ENCODE measurements around the gene FBLN1.
"Not testable (repeated sequence)": the region's sequence is repeated elsewhere in the genome, so short reads cannot be mapped to it uniquely, and the experiment has no call there.

Gene FBLN1

DNA sequence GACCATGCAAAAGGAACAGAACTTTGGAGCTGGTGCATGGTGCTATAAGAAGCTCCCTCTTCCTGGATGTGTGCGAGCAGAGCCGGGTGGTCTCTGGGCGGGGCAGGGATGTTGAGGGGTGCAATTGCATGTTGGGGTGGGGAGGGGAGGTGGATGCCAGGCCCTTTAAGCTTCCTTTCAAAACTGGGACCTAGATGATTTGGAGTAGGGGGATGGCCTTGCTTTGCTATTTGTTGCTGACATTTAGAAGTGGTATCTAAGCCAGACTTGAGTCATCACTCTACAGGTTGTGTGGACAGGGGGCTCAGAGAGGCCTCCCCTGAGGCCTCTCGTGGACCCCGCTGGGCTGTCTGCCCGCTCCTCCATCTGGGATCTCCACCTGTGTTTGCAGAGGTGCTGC is 24.8 kb downstream of the FBLN1 start:
- FAIRE-seq (no peak), DNase-seq (ENCODE audit: low spot score) (no peak)

DNA sequence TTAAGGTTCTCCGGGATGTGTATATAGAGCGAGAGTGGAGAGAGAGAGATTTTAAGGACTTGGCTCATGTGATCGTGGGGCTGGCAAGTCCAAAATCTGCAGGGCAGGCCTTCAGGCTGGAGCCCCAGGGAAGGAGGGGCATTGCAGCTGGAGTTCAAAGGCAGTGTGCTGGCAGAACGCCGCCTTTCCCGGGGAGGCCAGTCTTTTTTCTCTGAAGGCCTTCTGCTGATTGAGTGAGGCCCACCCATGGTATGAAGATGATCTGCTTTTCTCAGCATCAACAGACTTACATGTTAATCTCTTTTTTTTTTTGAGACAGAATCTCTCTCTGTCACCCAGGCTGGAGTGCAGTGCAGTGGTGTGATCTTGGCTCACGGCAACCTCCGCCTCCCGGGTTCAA is 25.4 kb downstream of the FBLN1 start:
- DNase-seq (ENCODE audit: low spot score) (no peak), FAIRE-seq (no peak)

DNA sequence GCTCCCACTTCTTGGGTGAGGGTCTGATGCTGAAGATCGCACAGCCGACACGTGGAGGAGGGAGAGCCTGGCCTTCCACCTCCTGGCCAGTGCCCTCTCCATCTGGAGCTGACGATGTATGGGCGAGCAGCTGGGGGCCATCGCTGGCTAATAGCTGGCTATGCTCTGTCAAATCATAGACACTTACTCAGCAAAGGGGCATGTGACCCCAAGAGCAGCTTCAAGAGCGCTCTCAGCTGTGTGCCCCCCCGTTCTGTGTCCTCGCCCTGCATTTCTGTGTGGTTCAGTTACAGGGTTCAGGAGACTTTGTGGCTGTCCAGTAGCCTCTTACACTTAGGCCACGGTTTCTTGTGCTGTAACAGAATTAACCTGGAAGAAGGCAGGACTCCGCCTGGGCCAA is 26.4 kb downstream of the FBLN1 start:
- DNase-seq (ENCODE audit: low spot score) = no peak
- FAIRE-seq = no peak

DNA sequence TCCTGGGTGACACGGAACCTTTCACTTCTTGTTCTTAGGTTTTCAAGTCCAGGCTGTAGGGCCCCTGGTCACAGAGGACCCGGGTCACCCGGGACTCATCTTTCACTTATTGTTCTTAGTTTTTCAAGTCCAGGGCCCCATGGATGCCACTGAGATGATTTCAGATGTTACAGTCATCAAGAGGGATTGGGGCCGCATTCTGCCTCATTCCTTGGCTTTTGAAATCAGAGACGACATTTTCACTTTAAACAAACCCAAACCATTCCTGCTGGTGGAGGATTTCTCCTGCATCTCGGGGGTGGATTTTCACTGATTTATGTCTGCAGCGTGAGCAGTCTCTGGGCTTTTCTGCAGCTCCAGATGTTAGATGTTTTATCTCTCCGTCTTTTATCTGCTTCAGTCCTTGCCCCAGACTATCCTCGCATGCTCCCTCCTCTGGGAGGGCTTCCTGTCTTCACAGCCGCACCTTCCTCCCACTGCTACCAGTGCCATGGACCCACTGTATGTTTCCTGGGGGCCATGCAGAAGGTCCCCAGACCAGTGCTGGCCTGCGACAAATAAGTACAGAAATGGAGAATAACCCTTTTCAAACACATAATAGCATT is 27.4 kb downstream of the FBLN1 start:
- no peak for FAIRE-seq
- DNase-seq (ENCODE audit: low spot score) = no peak

DNA sequence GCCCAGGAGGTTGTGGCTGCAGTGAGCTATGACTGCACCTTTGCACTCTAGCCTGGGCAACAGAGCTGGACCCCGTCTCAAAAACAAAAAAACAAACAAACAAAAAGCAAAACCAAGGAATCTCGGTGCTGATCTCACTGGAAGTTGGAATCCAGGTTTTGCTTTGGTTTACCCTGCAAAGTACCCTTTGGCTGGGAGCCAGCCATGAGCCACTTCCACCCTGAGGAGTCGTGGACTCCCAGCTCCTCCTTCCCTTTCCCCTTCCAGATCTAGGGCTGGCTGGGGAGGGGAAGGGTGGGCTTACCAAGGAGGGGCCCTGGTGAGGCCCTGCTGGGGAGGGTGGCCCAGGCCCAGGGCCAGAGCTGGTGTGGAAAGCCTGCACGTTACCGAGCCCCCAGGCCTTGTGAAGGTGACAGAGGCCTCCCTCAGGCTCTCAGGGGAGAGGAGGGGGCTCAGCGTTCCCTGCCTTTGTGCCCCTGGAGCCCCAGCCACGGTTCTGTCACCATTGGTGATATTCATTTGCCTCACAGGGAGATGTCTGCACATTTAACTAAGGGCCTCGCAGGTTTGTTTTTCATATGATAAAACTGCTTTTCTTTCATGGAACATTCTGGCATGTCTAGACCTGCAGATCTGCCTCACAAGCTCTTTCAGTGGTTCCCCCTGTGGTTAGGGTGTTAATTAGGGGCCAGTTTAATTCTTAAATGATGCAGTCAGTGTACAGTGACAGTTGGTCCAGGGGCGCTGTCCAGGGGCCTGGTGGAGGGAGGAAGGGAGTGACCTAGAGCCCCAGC is 29.0 kb downstream of the FBLN1 start:
- DNase-seq (ENCODE audit: low spot score) (no peak), FAIRE-seq (no peak)

DNA sequence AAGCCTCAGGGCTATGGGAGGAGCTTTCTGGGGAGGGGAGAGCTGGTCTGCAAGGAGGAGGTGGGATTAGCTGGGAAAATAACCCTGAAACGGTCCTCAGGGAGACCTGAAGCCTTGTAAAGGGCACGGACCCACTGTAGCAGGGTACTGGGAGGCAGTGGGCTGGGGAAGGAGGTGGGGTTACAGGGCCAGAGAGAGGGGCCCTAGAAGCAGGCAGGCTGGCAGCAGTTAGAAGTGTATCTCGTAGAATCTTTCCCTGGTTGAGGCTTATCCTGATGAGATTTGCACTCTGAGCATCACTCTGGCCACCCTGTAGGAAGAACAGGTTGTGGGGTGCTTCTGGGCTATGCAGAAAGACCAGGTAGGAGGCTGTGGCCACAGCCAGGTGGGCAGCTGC is 29.6 kb downstream of the FBLN1 start:
- DNase-seq (ENCODE audit: low spot score) = no peak
- no peak for FAIRE-seq

DNA sequence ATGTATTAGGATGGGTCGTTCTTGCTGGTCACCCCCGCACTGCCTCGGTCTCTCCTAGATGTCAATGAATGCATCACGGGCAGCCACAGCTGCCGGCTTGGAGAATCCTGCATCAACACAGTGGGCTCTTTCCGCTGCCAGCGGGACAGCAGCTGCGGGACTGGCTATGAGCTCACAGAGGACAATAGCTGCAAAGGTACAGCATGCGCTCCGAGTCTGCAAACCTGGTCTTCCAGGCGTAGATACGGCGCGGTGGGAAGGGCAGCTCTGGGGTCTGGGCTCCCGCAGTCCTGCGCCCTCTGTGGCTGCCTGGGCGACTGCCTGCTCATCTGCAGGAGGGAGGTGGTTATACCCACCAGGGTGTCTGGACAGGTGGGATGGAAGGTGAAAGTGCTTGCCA is 31.0 kb downstream of the FBLN1 start:
- DNase-seq (ENCODE audit: low spot score) (no peak), FAIRE-seq (no peak)

DNA sequence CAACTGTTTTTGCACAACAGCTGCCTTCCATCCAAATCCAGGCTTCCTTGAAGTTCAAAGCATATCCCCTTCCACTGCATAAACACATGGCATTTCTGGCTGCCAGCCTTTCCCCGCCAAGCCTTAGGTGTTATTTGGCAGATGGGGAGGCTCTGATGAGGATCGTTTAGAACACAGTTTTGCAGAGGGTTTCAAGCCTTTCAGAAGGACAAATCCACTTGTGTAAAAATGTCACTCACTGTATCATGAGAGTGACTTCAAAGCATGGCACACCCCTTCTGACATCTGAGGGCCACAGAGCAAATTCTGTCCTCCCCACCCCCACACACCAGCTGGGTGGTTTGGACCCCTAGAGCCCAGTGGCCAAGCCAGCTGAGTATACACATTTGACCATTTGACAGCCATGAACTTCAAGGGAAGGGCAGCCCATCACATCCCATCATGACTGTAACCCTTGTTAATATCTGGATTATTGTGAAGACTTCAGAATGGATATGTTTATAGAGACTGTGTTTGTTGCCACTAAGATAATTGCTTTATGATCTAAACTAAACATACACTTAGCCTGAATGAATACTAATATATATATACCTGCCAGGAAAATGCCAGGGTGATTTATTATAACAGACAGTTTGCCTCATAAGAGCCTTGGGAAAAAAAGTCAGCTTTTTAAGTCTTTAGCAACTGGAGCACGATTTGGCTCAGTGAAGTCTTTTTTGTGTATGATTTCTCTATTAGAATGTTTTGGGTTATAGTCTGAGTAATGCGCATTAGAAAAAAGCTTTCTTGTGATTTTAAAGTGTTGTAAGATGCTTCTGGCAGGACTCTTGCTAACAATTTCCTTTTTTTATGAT is 31.9 kb downstream of the FBLN1 start:
- FAIRE-seq = no peak
- no peak for DNase-seq (ENCODE audit: low spot score)

DNA sequence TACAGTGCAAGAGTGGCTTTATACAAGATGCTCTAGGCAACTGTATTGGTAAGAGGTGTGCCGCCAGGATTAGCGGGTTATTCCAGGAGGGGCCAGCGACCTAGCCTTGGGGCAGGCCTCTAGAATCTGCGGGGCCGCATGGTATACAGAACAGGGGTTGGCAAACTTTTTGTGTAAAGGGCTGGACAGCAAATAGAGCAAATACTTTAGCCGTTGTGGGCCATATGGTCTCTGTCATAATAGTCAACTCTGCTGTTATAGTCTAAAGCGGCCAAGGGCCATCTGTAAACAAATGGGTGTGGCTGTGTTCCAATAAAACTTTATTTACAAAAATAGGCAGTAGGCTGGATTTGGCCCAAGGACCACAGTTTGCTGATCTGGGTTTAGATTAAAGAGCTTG is 32.6 kb downstream of the FBLN1 start:
- DNase-seq (ENCODE audit: low spot score) (no peak), FAIRE-seq (no peak)

DNA sequence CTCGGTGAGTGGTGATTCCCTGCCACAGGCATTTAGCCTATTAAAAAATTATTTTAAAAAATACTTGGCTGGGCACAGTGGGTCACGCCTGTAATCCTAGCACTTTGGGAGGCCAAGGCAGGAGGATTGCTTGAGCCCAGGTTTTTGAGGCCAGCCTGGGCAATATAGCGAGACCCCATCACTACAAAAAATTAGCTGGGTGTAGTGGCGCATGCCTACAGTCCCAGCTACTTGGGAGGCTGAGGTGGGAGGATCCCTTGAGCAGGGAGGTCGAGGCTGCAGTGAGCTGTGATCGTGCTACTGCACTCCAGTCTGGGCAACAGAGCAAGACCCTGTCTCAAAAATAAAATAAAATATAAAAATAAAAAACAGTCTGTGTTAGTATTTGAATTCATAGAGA is 33.2 kb downstream of the FBLN1 start:
- DNase-seq (ENCODE audit: low spot score); FAIRE-seq: not testable (repeated sequence)

DNA sequence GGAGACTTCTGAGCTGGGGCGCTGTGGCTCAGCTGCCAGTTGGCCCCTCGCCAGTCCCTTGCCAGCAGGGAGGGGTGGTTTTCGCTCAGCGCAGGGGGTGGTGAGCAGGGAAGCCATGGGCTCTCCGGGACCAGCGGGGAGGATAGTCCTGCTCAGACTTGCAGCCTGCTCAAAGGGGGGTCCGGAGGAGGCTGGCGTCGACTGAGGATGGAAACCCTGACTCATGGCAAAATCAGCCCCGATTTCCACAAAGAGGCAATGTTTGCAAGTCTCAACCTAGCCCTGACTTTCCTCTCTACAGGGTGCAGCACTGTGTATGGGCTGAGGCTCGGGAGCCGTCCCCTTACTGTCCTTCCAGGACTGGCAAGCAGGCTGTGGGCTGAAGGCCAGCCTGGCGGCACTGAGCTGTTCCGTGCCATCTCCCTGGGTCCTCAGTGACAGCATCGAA is 35.1 kb downstream of the FBLN1 start:
- peak; percentile 55 for FAIRE-seq
- DNase-seq (ENCODE audit: low spot score) = peak; percentile 76

DNA sequence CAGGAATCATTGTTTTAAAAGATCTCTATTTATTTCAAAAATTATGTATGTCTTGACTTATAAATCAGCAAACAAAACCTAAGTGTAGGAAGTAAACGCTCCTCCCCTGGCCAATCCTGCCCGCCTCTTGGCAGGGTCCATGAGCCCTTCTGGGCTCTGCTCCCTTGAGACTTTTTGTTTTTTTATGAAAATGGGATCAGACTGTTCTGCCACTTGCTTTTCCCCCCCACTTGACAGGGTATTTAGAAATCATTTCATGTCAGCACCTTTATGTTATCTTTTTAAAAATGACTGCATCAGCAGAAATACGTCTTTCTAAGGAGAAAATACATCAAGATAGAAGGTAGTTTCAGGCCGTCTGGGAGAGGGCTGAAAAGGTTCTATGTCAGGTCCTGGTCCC is 35.6 kb downstream of the FBLN1 start:
- DNase-seq (ENCODE audit: low spot score) (no peak), FAIRE-seq (no peak)

DNA sequence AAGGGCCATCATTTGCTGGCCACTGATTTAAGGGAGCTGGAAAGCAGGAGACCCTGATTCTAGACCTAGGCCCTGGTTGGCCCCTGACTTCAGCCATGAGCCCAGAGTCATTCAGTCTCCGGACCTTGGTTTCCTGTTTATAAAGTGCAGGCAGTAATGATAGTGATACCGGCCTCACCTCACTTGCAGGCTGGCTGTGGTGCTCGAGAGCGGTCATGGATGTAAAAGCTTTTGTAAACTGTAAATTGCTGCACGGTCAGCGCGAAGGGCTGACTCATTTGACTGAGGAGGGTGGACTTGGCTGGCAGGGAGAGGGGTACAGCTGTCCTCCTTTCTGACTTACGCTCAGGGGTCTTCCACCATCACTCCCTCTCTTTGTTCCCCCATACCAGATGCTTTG is 37.4 kb downstream of the FBLN1 start:
- FAIRE-seq = peak; percentile 35

DNA sequence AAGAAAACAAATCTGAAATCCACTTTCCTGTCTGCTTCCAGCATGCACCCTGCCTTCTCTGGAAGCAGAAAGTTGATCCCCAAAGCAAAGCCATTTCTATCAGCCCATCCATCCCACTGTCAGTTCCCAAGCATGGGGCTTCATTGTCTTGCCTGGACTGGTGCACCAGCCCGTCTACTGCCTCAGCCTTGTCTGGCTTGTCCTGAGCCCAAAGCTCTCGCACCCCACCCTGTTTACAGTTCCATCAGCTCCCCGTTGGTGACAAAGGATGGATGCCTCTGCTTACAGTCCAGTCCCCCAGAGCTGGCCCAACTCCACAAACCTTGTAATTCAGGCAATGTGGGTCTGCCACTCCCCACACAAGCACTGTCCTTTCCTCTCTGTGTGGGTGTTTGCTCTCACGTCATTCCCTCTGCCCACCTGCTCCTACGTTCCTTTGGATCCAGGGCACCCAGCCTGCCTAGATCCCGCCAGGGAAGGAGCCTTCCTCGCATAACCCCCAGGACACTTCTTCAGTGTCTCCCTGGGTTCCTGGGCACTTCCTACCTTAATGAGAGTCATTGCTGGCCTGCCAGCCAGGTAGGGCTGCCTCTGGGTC is 38.8 kb downstream of the FBLN1 start:
- FAIRE-seq (no peak), DNase-seq (ENCODE audit: low spot score) (no peak)

More for the DNA sequence above, 37.4 kb downstream of the FBLN1 start:
- DNase-seq (ENCODE audit: low spot score) = no peak

DNA sequence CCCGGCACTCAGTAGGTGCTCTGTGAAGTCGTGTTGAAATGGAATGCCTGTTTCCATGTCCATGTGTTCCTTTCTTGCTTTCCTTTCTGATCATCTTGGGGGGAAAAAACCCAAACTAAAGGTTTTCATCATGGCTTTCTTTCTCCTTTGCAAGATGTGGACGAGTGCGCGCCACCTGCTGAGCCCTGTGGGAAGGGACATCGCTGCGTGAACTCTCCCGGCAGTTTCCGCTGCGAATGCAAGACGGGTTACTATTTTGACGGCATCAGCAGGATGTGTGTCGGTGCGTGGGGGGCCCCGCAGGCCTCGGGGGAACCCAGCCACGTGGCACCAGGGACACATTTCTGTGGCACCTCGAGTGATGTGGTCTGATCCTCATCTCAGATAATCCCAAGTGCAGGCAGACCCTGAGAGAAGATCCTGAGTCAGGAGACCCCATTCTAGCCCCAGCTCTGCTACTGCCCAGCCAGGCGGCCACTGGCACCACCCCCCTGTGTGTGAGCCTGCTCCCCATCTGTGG is 39.4 kb downstream of the FBLN1 start:
- FAIRE-seq (no peak), DNase-seq (ENCODE audit: low spot score) (no peak)

DNA sequence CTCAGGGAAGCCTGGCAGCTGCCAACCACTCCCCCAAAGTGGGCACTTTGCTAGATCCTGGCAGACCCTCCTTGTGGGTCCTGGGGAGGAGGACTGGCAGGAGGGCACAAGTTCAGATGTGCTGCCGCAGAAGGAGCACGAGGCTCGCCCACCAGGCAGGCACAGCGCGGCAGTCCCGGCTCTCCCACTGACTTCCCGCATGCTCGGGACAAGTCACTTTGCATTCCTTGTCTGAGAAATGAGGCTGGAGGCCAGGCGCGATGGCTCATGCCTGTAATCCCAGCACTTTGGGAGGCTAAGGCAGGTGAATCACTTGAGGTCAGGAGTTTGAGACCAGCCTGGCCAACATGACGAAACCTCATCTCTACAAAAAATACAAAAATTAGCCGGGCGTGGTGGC is 40.1 kb downstream of the FBLN1 start:
- not testable (repeated sequence) for DNase-seq (ENCODE audit: low spot score)
- FAIRE-seq = peak; percentile 86

DNA sequence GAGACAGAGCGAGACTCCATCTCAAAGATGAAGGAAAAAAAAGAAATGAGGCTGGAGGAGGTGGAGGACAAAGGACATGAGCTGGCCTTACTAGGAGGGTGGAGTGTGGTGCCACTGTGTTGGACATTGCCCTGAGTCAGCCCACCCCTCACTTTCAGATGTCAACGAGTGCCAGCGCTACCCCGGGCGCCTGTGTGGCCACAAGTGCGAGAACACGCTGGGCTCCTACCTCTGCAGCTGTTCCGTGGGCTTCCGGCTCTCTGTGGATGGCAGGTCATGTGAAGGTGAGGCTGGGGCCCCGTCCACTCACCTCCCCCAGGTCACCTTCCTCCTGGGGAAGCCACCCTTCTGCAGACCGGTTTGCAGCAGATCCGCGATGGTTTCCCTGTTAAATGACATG is 40.6 kb downstream of the FBLN1 start:
- DNase-seq (ENCODE audit: low spot score) = no peak
- FAIRE-seq = no peak

DNA sequence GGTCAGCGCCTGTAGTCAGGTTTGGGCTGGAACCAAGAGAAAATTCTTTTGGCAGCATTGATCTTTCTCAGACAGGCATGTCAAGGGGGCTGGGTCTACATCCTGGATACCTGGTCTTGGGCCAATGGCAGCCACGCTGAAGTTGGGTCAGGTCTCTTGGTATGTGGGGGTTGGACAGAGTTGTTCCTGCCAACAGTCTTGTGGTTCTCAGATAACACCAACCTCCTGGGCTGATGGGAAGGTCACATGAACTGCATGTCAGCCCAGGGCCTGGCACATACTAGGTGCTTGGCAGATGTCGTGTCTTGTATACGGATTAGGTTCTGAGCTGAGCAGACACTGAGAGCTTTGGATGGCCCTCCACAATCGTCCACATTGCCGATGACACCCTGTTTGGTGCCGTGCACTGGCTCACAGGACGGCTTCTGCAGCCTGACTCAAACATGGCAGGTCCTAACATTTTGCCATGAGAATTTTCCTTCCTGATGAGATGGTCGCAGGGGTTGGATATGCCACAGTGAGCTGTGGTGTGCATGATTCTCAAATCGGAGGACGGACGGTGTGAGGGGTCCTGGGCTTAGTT is 42.0 kb downstream of the FBLN1 start:
- FAIRE-seq = peak; percentile 85

DNA sequence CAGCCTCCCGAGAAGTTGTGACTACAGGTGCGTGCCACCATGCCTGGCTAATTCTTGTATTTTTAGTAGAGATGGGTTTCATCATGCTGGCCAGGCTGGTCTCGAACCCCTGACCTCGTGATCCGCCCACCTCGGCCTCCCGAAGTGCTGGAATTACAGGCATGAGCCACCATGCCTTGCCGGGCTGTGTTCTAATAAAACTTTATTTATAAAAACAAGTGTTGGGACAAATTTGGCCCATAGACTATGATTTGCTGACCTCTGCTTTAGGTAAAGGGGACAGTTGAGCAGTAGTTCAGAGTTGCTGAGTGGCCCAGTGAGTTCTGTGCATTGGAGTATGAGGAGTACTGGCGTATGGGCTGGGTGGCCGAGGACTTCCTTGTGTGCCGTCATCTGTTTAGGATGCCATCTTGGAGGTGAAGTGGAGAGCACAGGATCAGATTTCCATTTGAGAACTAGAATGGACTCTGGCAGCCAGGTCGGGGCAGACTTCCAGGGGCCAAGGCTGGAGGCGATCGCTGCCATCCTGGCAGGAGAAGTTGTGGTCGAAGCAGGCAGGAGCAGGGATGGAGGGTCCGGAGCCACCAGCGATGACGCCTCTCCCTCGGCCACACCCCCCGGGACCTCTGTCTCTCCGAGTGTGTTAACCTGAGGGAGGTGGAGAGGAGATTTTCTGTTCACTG is 43.8 kb downstream of the FBLN1 start:
- FAIRE-seq = no peak
- DNase-seq (ENCODE audit: low spot score) = no peak

More for the DNA sequence above, 42.0 kb downstream of the FBLN1 start:
- peak; percentile 89 for DNase-seq (ENCODE audit: low spot score)

DNA sequence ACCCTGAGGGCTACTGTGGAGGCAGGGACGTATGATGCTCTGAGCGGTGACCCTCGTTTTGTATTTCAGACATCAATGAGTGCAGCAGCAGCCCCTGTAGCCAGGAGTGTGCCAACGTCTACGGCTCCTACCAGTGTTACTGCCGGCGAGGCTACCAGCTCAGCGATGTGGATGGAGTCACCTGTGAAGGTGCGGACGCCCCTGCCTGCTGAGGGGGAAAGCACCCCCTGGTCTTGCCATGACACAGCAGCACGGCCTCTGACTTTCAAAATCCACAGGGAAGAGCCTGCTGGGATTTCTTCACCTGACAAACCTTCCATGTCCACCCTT is 44.3 kb downstream of the FBLN1 start:
- no peak for FAIRE-seq
- DNase-seq (ENCODE audit: low spot score) = no peak

DNA sequence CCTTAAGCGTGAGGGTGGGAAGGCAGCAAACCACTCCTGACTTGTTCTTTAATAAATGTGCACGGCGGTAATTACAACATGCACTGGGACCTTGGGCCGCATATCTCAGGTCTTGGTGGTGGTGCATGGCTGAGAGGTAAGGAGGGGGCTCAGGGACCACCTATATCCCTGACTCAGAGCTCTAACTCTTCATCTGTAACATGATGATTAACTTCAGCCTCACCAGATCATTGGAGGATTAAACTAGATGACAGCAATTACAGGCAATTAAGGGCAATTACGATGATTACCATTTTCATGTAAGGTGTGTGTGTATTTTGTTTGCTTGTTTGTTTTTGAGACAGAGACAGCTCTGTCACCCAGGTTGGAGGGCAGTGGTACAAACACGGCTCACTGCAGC is 45.0 kb downstream of the FBLN1 start:
- DNase-seq (ENCODE audit: low spot score) (no peak), FAIRE-seq (peak; percentile 79)
